HEK293T (cell line): ENCODE data around the gene ZNF574.
A peak's percentile ranks its signal among the peaks of the same experiment; 100 is the strongest.

Source experiments
- CTCF ChIA-PET: fragments of 350-600 bp; formaldehyde crosslinking; extraction: SDS; loops from one replicate; lab custom pipeline; 2021; ENCODE audit warnings: antibody characterized with exemption, inconsistent platforms; lab: Yijun Ruan, JAX
- POLR2A ChIA-PET: fragments of 350-600 bp; formaldehyde crosslinking; extraction: SDS; loops from one replicate; lab custom pipeline; 2020; ENCODE audit warnings: antibody characterized with exemption, inconsistent platforms; lab: Yijun Ruan, JAX
- DNase-seq: peaks from one replicate; pipeline ENCODE4 v3.0.0; 2012; ENCODE audit warnings: mixed read lengths; ENCODE audit errors: extremely low spot score
- ARNT ChIP-seq: fragments of 450-650 bp; IDR thresholded peaks from 2 replicates; pipeline ENCODE4 v1.6.1; 2017; ENCODE audit warnings: mild to moderate bottlenecking
- BHLHE40 ChIP-seq: fragments of 450-650 bp; IDR thresholded peaks from 2 replicates; pipeline ENCODE4 v1.6.1; 2016; ENCODE audit warnings: mild to moderate bottlenecking, moderate library complexity, borderline replicate concordance
- CTBP1 ChIP-seq: fragments of 450-650 bp; IDR thresholded peaks from 2 replicates; pipeline ENCODE4 v1.6.1; 2016; ENCODE audit warnings: borderline replicate concordance
- ELF4 ChIP-seq: fragments of 450-650 bp; IDR thresholded peaks from 2 replicates; pipeline ENCODE4 v1.6.1; 2017; ENCODE audit warnings: antibody characterized with exemption
- FOXA1 ChIP-seq: fragments of 450-650 bp; IDR thresholded peaks from 2 replicates; pipeline ENCODE4 v1.6.1; 2016; ENCODE audit warnings: mild to moderate bottlenecking
- FOXK2 ChIP-seq: fragments of 450-650 bp; IDR thresholded peaks from 2 replicates; pipeline ENCODE4 v1.6.1; 2016; ENCODE audit warnings: mild to moderate bottlenecking
- FOXM1 ChIP-seq: fragments of 450-650 bp; IDR thresholded peaks from 2 replicates; pipeline ENCODE4 v1.6.1; 2017; ENCODE audit warnings: mild to moderate bottlenecking, borderline replicate concordance
- HDGF ChIP-seq: fragments of 450-650 bp; IDR thresholded peaks from 2 replicates; pipeline ENCODE4 v1.6.1; 2017; ENCODE audit warnings: antibody characterized with exemption, borderline replicate concordance
- L3MBTL2 ChIP-seq: fragments of 450-650 bp; conservative IDR thresholded peaks from 2 replicates; pipeline ENCODE4 v1.6.1; 2016; ENCODE audit warnings: mild to moderate bottlenecking
- LEF1 ChIP-seq: fragments of 450-650 bp; IDR thresholded peaks from 2 replicates; pipeline ENCODE4 v1.6.1; 2017; ENCODE audit warnings: mild to moderate bottlenecking, borderline replicate concordance
- NFRKB ChIP-seq: fragments of 450-650 bp; IDR thresholded peaks from 2 replicates; pipeline ENCODE4 v1.6.1; 2016; ENCODE audit warnings: mild to moderate bottlenecking, moderate library complexity
- SUZ12 ChIP-seq: fragments of 450-650 bp; IDR thresholded peaks from 2 replicates; pipeline ENCODE4 v1.6.1; 2016; ENCODE audit warnings: mild to moderate bottlenecking
- TARDBP ChIP-seq: fragments of 450-650 bp; IDR thresholded peaks from 2 replicates; pipeline ENCODE4 v1.6.1; 2016
- ZNF384 ChIP-seq: fragments of 450-650 bp; IDR thresholded peaks from 2 replicates; pipeline ENCODE4 v1.6.1; 2016
- TF ChIP-seq, protein P1 (sequence below): fragments of 450-650 bp; IDR thresholded peaks from 2 replicates; pipeline ENCODE4 v1.6.1; 2016

The ZNF574 gene

DNA sequence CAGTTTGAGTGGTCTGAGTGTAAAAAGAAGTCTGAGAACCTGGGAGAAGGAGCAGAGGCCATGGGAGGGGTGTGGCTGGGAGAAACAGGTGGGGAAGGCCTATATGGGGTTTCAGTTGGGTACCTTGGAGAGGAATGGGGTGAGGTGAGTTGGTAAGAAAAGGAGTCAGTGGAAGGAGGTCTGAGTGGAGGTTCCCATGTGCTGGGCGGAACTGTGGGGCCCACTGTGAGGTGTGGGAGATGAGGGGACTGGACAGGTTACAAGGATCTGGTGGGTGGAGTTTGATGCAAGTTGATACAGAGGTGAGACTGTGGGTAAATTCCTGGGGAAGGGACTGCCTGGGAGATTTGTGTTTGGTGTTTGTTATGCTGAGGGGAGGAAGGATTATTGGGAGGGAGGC, 2.1 kb downstream of the ZNF574 start:
- ChIA-PET CTCF (no interaction called here), POLR2A (no interaction called here)
- TF ChIP-seq LEF1 (no peak), ZNF384 (no peak)
- DNase-seq, result no peak

DNA sequence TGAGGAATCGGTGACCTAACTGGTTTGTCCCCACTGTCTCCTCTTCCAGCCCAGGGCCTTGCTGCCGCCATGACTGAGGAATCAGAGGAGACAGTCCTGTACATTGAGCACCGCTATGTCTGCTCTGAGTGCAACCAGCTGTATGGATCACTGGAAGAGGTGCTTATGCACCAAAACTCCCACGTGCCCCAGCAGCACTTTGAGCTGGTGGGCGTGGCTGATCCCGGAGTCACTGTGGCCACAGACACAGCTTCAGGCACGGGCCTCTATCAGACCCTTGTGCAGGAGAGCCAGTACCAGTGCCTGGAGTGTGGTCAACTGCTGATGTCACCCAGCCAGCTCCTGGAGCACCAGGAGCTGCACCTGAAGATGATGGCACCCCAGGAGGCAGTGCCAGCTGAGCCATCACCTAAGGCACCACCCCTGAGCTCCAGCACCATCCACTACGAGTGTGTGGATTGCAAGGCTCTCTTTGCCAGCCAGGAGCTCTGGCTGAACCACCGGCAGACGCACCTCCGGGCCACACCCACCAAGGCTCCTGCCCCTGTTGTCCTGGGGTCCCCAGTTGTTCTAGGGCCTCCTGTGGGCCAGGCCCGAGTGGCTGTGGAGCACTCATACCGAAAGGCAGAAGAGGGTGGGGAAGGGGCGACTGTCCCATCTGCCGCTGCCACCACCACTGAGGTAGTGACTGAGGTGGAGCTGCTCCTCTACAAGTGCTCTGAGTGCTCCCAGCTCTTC, 2.7 kb downstream of the ZNF574 start:
- TF ChIP-seq FOXA1, result no peak
- TF ChIP-seq SUZ12, result no peak
- no peak for TF ChIP-seq ARNT
- TF ChIP-seq ZNF384, result no peak
- no peak for TF ChIP-seq CTBP1
- no peak for TF ChIP-seq BHLHE40
- no peak for TF ChIP-seq FOXM1
- TF ChIP-seq LEF1, result no peak
- no peak for TF ChIP-seq FOXK2
- no peak for TF ChIP-seq TARDBP
- ChIA-PET CTCF (interaction anchor here (0.7 kb wide), 1 partner anchor 264 kb away, joined by 3 read pairs; no protein-coding TSS in a partner anchor), POLR2A (interaction anchor here (0.5 to 0.9 kb wide), 2 partner anchors 22 to 143 kb away, joined by 3 read pairs; no protein-coding TSS in a partner anchor)
- DNase-seq, result no peak

DNA sequence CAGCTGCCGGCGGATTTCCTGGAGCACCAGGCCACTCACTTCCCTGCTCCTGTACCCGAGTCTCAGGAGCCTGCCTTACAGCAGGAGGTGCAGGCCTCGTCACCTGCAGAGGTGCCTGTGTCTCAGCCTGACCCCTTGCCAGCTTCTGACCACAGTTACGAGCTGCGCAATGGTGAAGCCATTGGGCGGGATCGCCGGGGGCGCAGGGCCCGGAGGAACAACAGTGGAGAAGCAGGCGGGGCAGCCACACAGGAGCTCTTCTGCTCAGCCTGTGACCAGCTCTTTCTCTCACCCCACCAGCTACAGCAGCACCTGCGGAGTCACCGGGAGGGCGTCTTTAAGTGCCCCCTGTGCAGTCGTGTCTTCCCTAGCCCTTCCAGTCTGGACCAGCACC, 3.3 kb downstream of the ZNF574 start:
- no peak for TF ChIP-seq ELF4
- POLR2A ChIA-PET, result interaction anchor here (0.5 to 0.9 kb wide), 2 partner anchors 22 to 143 kb away, joined by 3 read pairs; no protein-coding TSS in a partner anchor
- DNase-seq, result no peak
- CTCF ChIA-PET, result interaction anchor here (0.7 kb wide), 1 partner anchor 264 kb away, joined by 3 read pairs; no protein-coding TSS in a partner anchor

DNA sequence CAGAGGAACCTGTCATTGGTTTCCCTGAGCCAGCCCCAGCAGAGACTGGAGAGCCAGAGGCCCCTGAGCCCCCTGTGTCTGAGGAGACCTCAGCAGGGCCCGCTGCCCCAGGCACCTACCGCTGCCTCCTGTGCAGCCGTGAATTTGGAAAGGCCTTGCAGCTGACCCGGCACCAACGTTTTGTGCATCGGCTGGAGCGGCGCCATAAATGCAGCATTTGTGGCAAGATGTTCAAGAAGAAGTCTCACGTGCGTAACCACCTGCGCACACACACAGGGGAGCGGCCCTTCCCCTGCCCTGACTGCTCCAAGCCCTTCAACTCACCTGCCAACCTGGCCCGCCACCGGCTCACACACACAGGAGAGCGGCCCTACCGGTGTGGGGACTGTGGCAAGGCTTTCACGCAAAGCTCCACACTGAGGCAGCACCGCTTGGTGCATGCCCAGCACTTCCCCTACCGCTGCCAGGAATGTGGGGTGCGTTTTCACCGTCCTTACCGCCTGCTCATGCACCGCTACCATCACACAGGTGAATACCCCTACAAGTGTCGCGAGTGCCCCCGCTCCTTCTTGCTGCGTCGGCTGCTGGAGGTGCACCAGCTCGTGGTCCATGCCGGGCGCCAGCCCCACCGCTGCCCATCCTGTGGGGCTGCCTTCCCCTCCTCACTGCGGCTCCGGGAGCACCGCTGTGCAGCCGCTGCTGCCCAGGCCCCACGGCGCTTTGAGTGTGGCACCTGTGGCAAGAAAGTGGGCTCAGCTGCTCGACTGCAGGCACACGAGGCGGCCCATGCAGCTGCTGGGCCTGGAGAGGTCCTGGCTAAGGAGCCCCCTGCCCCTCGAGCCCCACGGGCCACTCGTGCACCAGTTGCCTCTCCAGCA, 4.2 kb downstream of the ZNF574 start:
- POLR2A ChIA-PET, result no interaction called here
- CTCF ChIA-PET, result no interaction called here

DNA sequence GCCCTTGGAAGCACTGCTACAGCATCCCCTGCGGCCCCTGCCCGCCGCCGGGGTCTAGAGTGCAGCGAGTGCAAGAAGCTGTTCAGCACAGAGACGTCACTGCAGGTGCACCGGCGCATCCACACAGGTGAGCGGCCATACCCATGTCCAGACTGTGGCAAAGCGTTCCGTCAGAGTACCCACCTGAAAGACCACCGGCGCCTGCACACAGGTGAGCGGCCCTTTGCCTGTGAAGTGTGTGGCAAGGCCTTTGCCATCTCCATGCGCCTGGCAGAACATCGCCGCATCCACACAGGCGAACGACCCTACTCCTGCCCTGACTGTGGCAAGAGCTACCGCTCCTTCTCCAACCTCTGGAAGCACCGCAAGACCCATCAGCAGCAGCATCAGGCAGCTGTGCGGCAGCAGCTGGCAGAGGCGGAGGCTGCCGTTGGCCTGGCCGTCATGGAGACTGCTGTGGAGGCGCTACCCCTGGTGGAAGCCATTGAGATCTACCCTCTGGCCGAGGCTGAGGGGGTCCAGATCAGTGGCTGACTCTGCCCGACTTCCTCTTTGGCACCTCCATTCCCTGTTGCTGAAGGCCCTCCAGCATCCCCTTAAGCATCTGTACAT, 4.9 kb downstream of the ZNF574 start:
- POLR2A ChIA-PET, result no interaction called here

More for the DNA sequence above, 4.2 kb downstream of the ZNF574 start:
- no peak for DNase-seq
- TF ChIP-seq ZNF384, result no peak
- TF ChIP-seq, protein P1, sequence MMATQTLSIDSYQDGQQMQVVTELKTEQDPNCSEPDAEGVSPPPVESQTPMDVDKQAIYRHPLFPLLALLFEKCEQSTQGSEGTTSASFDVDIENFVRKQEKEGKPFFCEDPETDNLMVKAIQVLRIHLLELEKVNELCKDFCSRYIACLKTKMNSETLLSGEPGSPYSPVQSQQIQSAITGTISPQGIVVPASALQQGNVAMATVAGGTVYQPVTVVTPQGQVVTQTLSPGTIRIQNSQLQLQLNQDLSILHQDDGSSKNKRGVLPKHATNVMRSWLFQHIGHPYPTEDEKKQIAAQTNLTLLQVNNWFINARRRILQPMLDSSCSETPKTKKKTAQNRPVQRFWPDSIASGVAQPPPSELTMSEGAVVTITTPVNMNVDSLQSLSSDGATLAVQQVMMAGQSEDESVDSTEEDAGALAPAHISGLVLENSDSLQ, result no peak
- TF ChIP-seq L3MBTL2, result no peak
- no peak for TF ChIP-seq FOXM1
- TF ChIP-seq ELF4, result no peak
- TF ChIP-seq HDGF, result no peak
- no peak for TF ChIP-seq FOXK2

DNA sequence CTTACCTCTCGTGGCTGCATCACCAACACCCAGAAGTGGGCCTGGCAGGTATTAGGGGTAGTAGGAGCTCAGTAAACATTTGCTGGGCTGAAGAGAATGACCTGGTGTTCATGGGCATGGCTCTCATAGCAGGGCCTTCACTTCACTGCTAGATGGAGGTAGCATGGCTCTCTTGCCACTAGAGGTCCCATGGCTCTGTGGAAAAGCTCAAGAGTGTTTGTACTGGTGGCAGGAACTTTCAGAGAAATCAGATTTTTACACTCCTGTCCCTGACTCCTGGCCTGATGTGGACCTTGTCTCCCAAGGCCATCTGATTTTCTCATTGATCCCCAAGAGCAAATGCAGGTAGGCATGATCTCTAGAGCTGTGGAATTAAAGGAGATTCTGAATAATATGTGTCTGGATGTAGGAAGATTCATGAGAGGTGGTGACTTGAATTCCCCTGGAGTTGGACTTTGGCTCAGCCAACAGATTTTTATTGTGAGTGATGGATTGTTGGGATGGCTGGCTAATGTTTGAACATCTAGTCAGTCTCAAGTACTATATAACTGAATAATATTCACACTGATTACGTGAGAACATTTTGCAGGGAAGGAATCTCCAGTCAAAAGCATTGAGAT, 5.7 kb downstream of the ZNF574 start:
- DNase-seq, result peak; percentile 48
- CTCF ChIA-PET, result interaction anchor here (0.9 to 1.2 kb wide), 3 partner anchors 12 to 47 kb away, joined by 3 to 4 read pairs (median 3); no protein-coding TSS in a partner anchor
- TF ChIP-seq CTBP1 (no peak), NFRKB (no peak), LEF1 (no peak), FOXM1 (no peak), ZNF384 (no peak), HDGF (no peak), TARDBP (no peak)
- TF ChIP-seq, protein P1, result no peak
- POLR2A ChIA-PET, result interaction anchor here (0.6 kb wide), 1 partner anchor 316 kb away, joined by 3 read pairs; no protein-coding TSS in a partner anchor

More for the DNA sequence above, 4.9 kb downstream of the ZNF574 start:
- CTCF ChIA-PET, result interaction anchor here (0.9 to 1.2 kb wide), 3 partner anchors 13 to 46 kb away, joined by 3 to 4 read pairs (median 3); no protein-coding TSS in a partner anchor
- TF ChIP-seq LEF1, result no peak
- no peak for TF ChIP-seq FOXM1
- no peak for TF ChIP-seq L3MBTL2
- no peak for TF ChIP-seq BHLHE40
- TF ChIP-seq, protein P1, result no peak
- TF ChIP-seq ELF4, result no peak
- no peak for TF ChIP-seq ZNF384
- TF ChIP-seq TARDBP, result no peak
- no peak for TF ChIP-seq SUZ12
- no peak for TF ChIP-seq NFRKB
- no peak for TF ChIP-seq FOXA1
- TF ChIP-seq HDGF, result no peak
- no peak for DNase-seq
